Activated CD4-positive, alpha-beta T cell treated with anti-CD3 and anti-CD28 coated beads, Interleukin-2, amount 50 U/mL, for 24 hours (primary cell): ENCODE results near the gene RNASEH1.
"Not testable (repeated sequence)": the region's sequence is repeated elsewhere in the genome, so short reads cannot be mapped to it uniquely, and the experiment has no call there.

Experiments used
- DNase-seq, 2 donors: peaks; one replicate each; pipeline ENCODE4 v3.0.0-alpha.2; 2020; ENCODE audit warnings: low read depth in 1 of 2, low spot score in 1 of 2

Gene RNASEH1

DNA sequence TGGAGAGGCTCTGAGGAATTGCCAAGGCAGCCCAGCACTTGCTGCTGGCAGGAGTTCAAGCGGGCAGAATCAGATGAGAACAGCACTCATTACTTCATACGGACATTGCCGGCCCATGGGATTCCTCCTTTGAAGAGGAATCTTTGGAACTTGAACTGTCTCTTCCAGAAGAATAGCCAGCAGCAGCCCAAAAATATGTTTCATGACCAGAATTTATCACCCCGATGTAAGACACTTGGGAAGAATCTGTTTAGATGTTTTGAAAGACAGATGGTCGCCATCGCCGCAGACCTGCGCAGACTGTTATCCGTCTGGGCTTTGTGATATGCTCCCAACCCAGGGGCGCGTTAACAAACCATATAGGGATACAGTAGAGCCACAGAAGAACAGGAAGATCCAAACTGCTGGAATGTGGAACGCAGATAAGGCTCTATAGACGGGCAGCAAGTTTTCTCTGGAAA is 35.1 kb downstream of the RNASEH1 start:
- no peak for DNase-seq

DNA sequence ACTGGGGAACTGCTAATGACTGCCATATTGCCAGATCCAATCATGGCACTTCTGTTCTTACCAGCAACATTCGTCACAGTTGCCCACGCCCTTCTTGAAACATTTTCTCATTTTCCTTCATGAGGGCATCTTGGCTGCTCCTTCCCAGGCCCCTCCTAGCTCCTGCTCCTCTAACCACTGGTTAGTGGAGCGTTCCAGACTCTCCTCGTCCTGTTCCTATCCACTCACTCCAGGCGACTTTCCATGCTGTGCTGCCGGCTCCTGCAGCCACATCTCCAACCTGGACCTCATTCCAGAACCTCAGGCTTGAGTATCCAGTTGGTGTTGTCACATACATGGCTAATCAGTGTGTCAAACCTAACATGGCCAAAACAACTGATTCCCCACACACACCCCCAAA is 37.5 kb downstream of the RNASEH1 start:
- no peak for DNase-seq

DNA sequence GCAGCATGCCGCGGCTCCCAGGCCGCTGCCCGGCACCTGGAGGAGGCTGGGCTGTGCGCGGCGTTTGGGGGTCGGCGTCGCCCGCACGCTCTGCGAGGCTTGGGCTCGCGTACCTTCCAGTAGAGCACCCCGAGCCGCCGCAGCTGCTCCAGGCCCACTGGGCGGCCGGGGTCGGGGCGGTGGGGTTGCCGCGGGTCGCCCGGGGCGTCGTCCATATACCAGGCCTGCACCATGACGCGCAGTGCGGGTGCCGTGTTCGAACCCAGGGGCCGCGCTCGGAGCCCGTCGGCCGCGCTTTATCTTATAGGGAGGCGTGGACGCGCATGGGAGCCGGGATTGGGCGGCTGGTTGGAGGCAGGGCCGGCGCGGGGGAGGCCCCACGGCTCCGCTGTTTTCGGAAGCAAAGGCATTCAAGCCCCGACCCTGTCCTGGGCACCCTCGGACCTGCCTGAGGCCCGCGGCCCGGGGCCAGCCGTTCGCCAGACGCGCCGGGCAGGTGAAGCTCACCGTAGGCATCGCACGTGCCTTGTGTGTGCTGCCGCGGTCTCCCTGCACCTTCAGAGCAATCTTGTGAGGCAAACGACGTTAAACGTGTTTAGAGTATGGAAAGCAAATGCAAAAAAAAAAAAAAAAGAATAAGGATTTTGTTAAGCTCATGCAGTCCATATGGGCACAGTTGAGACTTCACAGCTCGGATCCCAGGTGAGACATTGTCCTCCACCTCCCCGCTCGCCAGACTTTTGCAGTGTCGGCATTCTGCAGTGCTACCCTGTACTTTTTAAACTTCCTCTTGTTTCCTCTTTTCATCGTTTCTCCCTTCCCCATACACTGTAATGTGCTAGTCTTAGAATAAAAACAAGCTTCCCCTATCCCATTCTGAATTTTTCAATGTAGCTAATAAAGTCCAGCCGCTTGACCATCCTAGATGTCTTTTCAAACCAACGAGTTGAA is 38.6 kb downstream of the RNASEH1 start, which contains the start of gene ADI1:
TSS of gene ADI1 (minus strand) at position 277 of the 951 bp plus-strand sequence. CDS start at position 233, 44 bp downstream.
- peak; percentile 62 to 75 for DNase-seq

DNA sequence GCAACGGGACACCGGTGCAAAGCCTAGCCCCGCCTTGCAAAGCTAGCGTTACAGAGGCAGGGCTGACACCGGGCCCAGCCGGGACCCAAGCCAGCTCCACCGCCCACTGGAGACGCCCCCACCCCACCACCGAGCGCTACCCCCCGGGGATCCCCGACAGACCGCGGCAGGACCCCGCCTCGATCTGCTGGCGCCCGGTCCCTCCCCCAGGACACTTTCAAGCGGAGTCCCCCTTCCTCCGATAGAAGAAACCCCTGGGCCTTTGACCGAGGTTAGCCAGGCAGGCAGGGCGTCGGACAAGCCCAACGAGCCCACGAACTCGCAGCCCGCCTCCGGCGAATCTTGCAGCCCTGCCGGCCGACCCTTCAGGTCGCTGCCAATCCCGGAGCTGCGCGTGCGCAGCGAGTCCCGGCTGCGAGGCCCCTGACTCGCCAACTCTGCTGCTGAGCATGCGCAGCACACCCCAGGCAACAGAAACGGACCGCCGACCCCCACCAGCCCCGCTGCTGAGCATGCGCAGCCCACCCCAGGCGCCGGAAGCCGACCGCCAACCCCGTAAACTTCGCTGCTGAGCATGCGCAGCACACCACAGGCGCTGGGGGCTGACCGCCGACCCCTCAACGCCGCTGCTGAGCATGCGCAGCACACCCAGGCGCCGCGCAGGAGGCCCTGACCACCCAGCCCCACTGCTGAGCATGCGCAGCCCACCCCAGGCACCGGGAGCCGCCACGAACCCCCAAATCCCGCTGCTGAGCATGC is 39.5 kb downstream of the RNASEH1 start:
- peak; percentile 94 to 97 for DNase-seq

DNA sequence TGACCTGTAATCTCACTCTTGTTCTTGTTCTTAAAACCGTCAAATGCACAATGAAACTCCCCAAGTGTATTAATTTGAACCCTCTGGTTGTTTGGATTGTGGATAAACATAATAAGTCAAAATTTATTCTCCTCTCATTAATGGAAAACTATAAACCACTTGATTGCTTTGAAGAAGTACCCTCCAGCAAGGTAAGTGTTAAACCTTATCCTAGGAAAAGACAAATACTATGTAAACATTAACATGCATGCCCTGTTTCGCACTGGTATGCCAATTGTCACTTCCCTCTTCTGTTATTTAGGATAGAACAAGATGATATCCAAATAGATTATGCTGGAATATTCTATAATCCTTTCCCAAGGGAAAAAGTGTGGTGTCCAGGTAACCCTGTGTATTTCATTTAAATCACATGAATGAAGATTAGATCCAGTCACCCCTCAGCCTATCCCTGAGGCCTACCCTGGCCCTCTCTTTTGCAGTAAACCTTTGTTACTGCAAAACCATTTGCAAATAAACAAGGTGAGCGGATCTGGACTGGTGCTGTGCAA is 40.1 kb downstream of the RNASEH1 start:
- DNase-seq = no peak

DNA sequence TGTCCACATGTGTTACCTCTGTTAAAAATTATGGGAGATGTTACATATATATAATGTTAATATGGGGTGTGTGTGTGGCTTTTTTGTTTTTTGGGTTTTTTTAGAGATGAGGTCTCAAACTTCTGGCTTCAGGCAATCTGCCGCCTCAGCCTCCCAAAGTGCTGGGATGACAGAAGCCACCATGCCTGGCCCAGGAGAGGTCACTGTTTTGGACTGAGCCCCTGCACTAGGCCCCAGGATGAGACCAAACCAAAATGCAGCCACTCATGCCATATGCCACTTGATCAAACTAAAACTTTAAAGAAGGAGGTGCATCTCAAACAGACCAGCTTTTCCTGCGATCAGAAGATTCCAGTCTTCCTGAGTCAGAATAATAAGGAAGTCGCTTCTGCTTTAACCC is 41.3 kb downstream of the RNASEH1 start:
- DNase-seq = no peak

DNA sequence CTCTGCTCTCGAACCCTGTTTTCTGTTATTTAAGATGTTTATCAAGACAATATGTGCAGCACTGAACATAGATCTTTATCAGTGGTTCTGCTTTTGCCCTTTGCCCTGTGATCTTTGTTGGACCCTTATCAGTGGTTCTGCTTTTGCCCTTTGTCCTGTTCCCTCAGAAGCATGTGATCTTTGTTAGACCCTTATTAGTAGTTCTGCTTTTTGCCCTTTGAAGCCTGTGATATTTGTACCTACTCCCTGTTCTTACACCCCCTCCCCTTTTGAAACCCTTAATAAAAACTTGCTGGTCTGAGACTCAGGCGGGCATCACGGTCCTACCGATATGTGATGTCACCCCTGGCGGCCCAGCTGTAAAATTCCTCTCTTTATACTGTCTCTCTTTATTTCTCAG is 42.7 kb downstream of the RNASEH1 start:
- DNase-seq = not testable (repeated sequence)

DNA sequence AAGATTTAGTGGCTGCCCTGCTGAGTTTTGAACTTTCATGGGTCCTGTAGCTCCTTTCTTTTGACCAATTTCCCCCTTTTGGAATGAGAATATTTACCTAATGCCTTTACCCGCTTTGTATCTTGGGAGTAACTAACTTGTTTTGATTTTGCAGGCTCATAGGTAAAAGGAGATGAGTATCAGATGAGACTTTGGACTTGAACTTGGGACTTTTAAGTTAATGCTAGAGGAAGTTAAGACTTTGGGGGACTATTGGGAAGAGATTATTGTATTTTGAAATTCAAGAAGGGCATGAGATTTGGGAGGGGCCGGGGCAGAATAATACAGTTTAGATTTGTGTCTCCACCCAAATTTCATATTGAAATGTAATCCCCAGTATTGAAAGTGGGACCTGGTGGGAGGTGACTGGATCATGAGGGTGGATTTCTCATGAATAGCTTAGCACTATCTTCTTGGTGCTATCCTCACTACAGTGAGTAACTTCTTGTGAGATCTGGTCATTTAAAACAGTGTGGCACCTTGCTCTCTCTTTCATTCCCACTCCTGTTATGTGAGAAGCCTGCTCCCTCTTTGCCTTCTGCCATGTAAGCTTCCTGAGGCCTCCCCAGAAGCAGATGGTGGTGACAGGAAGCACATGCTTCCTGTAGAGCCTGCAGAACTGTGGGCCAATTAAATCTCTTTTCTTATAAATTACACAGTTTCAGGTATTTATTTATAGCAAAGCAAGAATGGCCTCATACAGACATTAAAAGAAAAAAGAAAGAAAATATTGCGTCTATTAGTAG is 44.9 kb downstream of the RNASEH1 start:
- no peak for DNase-seq

DNA sequence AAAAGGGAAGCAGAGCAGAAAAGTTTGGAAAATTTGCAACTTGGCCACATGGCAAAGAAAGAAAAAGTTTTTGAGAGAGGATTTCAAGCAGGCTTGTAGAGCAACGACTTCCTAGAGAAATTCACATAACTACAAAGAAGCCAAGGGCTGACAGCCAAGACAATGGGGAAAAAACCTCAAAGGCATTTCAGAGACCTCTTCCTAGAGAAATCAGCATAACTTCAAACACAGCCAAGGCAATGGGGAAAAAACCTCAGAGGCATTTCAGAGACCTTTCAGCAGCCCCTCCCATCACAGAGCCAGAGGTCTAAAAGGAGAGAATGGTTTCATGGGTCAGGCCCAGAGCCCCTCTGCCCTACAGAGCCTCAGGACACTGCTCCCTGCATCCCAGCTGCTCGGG is 46.0 kb downstream of the RNASEH1 start:
- no peak for DNase-seq

DNA sequence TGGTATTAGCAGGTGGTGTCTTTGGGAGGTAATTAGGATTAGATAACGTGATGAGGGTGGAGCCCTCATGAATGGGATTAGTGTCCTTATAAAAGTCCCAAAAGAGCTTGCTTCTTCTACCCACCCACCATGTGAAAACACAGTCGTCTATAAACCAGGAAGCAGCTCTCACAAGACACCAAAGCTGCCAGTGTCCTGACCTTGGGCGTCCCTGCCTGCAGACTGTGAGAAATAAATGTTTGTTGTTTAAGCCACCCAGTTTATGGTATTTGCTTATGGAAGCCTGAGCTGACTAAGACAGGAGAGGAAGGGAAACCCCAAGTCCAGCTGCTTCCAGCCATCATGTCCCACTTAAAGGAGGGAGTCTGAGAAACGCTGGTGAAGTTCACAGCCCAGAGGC is 52.4 kb downstream of the RNASEH1 start:
- DNase-seq = no peak

DNA sequence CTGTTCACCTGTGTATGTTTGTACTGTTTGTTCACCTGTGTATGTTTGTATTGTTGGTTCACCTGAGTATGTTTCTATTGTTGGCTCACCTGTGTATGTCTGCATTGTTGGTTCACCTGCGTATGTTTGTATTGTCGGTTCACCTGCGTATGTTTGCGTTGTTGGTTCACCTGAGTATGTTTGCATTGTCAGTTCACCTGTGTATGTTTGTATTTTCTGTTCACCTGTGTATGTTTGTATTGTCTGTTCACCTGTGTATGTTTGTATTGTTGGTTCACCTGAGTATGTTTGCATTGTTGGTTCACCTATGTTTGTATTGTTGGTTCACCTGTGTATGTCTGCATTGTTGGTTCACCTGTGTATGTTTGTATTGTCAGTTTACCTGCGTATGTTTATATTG is 53.4 kb downstream of the RNASEH1 start:
- DNase-seq = no peak

DNA sequence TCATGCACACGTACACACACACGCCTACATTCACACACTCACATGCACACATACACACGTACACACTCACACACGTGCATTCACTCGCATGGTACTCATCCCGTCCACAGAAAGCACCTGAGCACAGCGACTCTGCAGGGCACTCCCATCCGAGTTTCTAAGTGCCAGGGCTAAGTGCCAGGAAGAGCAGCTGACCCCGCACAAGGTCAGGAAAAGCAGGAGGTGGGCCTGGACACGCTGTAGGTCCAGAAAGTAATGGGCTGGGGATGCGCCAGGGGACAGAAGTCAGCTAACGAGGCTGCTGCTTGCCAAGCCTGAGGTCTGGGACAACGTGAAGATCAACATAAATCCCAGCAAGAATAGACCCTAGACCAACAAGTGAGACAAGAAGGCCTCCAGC is 54.6 kb downstream of the RNASEH1 start:
- DNase-seq = no peak

DNA sequence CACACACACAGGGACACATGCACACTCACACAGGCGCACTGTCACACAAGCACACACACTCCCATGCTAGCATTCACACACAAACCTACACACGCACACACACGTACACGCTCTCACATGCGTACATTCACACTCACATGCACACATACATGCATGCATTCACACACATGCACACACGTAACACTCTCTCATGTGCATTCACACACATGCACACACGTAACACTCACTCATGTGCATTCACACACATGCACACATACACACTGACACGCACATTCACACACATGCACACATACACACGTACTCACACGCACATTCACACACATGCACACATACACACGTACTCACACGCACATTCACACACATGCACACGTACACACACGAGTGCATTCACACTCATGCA is 55.1 kb downstream of the RNASEH1 start:
- DNase-seq = no peak

DNA sequence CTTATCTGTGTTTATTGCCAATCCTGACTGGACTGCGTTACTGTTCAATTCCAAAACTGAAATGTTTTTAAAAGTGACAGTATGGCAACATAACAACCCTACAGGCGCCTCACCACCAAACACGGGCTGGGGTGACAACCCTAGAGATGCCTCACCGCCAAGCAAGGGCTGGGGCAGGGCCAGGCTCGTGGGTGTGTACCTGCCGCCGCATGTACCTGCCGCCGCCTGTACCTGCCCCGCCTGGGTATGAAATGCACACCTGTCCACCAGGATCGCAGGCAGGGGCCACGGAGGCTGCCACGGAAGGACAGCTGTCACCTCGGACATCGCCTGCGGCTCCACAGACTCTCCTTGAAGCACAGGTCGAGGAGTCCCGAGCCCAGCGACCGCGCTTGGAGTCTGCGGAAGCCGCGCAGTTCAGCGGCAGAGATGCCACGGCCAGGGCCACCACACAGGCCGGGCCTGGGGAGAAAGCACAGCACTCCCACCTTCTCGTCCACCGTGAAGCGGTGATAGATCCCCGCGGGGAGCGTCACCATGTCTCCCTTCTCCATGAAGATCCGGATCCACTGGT is 57.7 kb downstream of the RNASEH1 start:
- no peak for DNase-seq

DNA sequence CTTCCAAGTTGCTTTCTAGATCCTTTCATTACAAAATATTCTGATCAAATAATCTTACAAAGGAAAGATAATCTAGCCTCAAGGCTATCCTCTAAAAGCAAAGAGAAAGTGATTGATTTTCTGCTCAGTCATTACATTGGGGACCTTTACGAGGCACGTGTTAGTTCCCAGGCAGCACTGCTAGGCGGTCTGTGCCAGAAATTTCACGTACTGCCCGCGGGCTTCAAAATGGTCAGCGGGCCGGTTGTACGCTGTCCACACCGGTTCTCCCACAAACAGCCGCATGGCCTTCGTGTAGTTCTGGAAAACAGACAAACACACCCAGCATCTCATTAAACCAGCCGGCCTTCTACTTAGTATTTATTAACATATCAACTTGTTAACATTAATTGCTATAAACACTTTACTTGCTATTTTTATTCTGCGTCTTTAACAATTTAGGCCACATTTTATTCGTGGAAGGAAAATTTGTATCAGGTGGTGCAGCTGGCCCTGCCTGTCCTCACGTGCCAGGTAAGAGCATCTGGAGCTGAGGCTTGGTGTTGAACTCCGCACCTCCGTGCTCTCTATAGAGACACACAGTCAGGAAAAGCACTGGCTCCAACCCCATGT is 59.2 kb downstream of the RNASEH1 start:
- DNase-seq = no peak

DNA sequence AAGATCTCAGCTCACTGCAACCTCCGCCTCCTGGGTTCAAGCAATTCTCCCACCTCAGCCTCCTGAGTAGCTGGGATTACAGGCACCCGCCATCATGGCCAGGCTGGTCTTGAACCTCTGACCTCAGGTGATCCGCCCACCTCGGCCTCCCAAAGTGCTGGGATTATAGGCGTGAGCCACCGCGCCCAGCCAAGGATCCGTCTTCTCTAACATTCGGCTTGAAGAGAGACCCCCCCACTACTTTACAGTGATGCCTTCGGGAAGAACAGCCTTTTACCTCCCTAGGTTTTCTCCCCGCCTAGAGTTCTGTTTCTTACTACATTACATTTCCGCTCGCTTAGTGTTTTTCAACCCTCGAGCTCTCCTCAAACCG is 61.4 kb downstream of the RNASEH1 start:
- not testable (repeated sequence) for DNase-seq
